HG03520 (cell line): ENCODE measurements around the gene GNPAT.

Source experiments
- ATAC-seq: cut with Tn5 transposase; IDR thresholded peaks from one replicate; pipeline ENCODE4 v1.9.1; 2021; ENCODE audit warnings: mild to moderate bottlenecking, moderate library complexity; ENCODE audit not compliant: unreplicated experiment

The GNPAT gene

GRCh38 chr1:231241750-231242149 is 738 bp downstream of the GNPAT start:
- ATAC-seq, result no peak

GRCh38 chr1:231242516-231243198 is 1.6 kb downstream of the GNPAT start:
- ATAC-seq, result no peak

GRCh38 chr1:231248778-231249177 is 7.8 kb downstream of the GNPAT start:
- no peak for ATAC-seq

- ATAC-seq, result no peak
These were observed 11.3 kb downstream of the GNPAT start for GRCh38 chr1:231252336-231252735.

- no peak for ATAC-seq
These were observed 19.3 kb downstream of the GNPAT start for GRCh38 chr1:231260351-231260750.

- ATAC-seq, result no peak
These were observed 23.6 kb downstream of the GNPAT start for GRCh38 chr1:231264642-231265041.

- no peak for ATAC-seq
These were observed 24.4 kb downstream of the GNPAT start for GRCh38 chr1:231265379-231265778.

GRCh38 chr1:231266811-231267322 is 25.9 kb downstream of the GNPAT start:
- ATAC-seq, result no peak

GRCh38 chr1:231272173-231272572 is 31.2 kb downstream of the GNPAT start:
- ATAC-seq, result no peak

- ATAC-seq, result no peak
These were observed 31.9 kb downstream of the GNPAT start for GRCh38 chr1:231272880-231273279.

- ATAC-seq, result no peak
These were observed 33.3 kb downstream of the GNPAT start for GRCh38 chr1:231274119-231274825.

GRCh38 chr1:231278100-231278790 is 37.2 kb downstream of the GNPAT start:
- ATAC-seq, result no peak

GRCh38 chr1:231279081-231279480 is 38.1 kb downstream of the GNPAT start:
- ATAC-seq, result no peak

- no peak for ATAC-seq
These were observed 38.7 kb downstream of the GNPAT start for GRCh38 chr1:231279683-231280082.

- ATAC-seq, result no peak
These were observed 43.4 kb downstream of the GNPAT start for GRCh38 chr1:231284441-231284840.

GRCh38 chr1:231286603-231287002 is 45.6 kb downstream of the GNPAT start:
- ATAC-seq, result no peak

GRCh38 chr1:231295938-231296337 is 54.9 kb downstream of the GNPAT start:
- ATAC-seq, result no peak

GRCh38 chr1:231301990-231302389 is 61.0 kb downstream of the GNPAT start:
- ATAC-seq, result no peak

GRCh38 chr1:231310391-231310934 is 69.5 kb downstream of the GNPAT start:
- ATAC-seq, result no peak

- ATAC-seq, result no peak
These were observed 70.9 kb downstream of the GNPAT start for GRCh38 chr1:231311720-231312431.

- ATAC-seq, result no peak
These were observed 71.4 kb downstream of the GNPAT start for GRCh38 chr1:231312432-231312788.
